GM12864 (cell line): ENCODE results near the gene TRAF2.
"Not testable (repeated sequence)": the region's sequence is repeated elsewhere in the genome, so short reads cannot be mapped to it uniquely, and the experiment has no call there.

ENCODE experiments used
- DNase-seq: peaks from one replicate; pipeline ENCODE4 v3.0.0-alpha.2; 2011; ENCODE audit warnings: low read depth
- H3K4me3 ChIP-seq: 2 replicates; pipeline ENCODE4 v1.5.1; 2011; ENCODE audit warnings: mild to moderate bottlenecking, low read depth, low read length, control low read depth
- CTCF ChIP-seq: IDR thresholded peaks from 2 replicates; pipeline ENCODE4 v1.5.1; 2011; ENCODE audit warnings: low read depth, mild to moderate bottlenecking, moderate library complexity, low read length, control low read depth, inconsistent platforms; ENCODE audit errors: missing control alignments

TRAF2 gene

GRCh38 chr9:136882109-136882946, 4.0 kb upstream of the TRAF2 start:
- H3K4me3 ChIP-seq = peak overlapping the region; percentile 56
- peak; percentile 62 for DNase-seq
- TF ChIP-seq CTCF = peak; percentile 11

- not testable (repeated sequence) for DNase-seq, H3K4me3 ChIP-seq
Measured at GRCh38 chr9:136882947-136883283, 3.4 kb upstream of the TRAF2 start.

GRCh38 chr9:136883670-136884069, 2.6 kb upstream of the TRAF2 start:
- not testable (repeated sequence) for DNase-seq

GRCh38 chr9:136886610-136887597, 588 bp downstream of the TRAF2 start:
- no peak for TF ChIP-seq CTCF
- peak overlapping the region; percentile 72 for H3K4me3 ChIP-seq
- DNase-seq = no peak

More at GRCh38 chr9:136883670-136884069, 2.6 kb upstream of the TRAF2 start:
- H3K4me3 ChIP-seq = not testable (repeated sequence)

GRCh38 chr9:136888454-136888853, 2.1 kb downstream of the TRAF2 start:
- no peak overlapping the region for H3K4me3 ChIP-seq
- DNase-seq = no peak

GRCh38 chr9:136889858-136890257, 3.5 kb downstream of the TRAF2 start:
- no peak overlapping the region for H3K4me3 ChIP-seq
- DNase-seq = no peak
- no peak for TF ChIP-seq CTCF

More at GRCh38 chr9:136888454-136888853, 2.1 kb downstream of the TRAF2 start:
- no peak for TF ChIP-seq CTCF

GRCh38 chr9:136890661-136891060, 4.3 kb downstream of the TRAF2 start:
- no peak for DNase-seq
- no peak overlapping the region for H3K4me3 ChIP-seq
- TF ChIP-seq CTCF = no peak
